Measurements from ENCODE around the gene C9orf40. TPM values are rescaled to one million over a fixed set of nuclear protein-coding genes. Genes with fewer than 3 reads are reported as not detected.

C9orf40 gene
- polyA plus RNA-seq, 3 donors: 6.0 to 6.8 (median 6.1) TPM

GRCh38 chr9:74942801-74943200 lies 9.9 kb downstream of the C9orf40 start:
- no peak for DNase-seq (ENCODE audit: low read depth in 3 of 3, low spot score in 2 of 3)

- DNase-seq (ENCODE audit: low read depth in 3 of 3, low spot score in 2 of 3): no peak
These were observed 12.1 kb downstream of the C9orf40 start for GRCh38 chr9:74940600-74940999.

GRCh38 chr9:74935008-74935407 lies 17.7 kb downstream of the C9orf40 start:
- DNase-seq (ENCODE audit: low read depth in 3 of 3, low spot score in 2 of 3): no peak

- DNase-seq (ENCODE audit: low read depth in 3 of 3, low spot score in 2 of 3): no peak
These were observed 31.0 kb downstream of the C9orf40 start for GRCh38 chr9:74921737-74922136.

GRCh38 chr9:74920944-74921626 lies 31.6 kb downstream of the C9orf40 start:
- no peak for DNase-seq (ENCODE audit: low read depth in 3 of 3, low spot score in 2 of 3)

GRCh38 chr9:74910036-74910435 lies 42.7 kb downstream of the C9orf40 start:
- no peak for DNase-seq (ENCODE audit: low read depth in 3 of 3, low spot score in 2 of 3)

- no peak for DNase-seq (ENCODE audit: low read depth in 3 of 3, low spot score in 2 of 3)
These were observed 44.0 kb downstream of the C9orf40 start for GRCh38 chr9:74908665-74909064.

- DNase-seq (ENCODE audit: low read depth in 3 of 3, low spot score in 2 of 3): no peak
These were observed 45.6 kb downstream of the C9orf40 start for GRCh38 chr9:74907085-74907484.

- DNase-seq (ENCODE audit: low read depth in 3 of 3, low spot score in 2 of 3): no peak
These were observed 51.7 kb downstream of the C9orf40 start for GRCh38 chr9:74901001-74901400.

Other genes starting within 250 kb of the C9orf40 start
- 1 to 10 TPM; 1.1 to 1.6 (median 1.3) TPM for gene TRPM6, start 65.0 kb downstream of the C9orf40 start, polyA plus RNA-seq (ENCODE audit: insufficient read length in 3 of 3)
- gene CARNMT1, start 75.4 kb upstream of the C9orf40 start, polyA plus RNA-seq (ENCODE audit: insufficient read length in 3 of 3): 10 to 100 TPM; 18.6 to 20.6 (median 19.9) TPM
- 10 to 100 TPM; 13.6 to 31.4 (median 25.6) TPM for gene NMRK1, start 135.2 kb upstream of the C9orf40 start, polyA plus RNA-seq (ENCODE audit: insufficient read length in 3 of 3)
- 10 to 100 TPM; 26.3 to 31.0 (median 29.5) TPM for gene OSTF1, start 135.6 kb upstream of the C9orf40 start, polyA plus RNA-seq (ENCODE audit: insufficient read length in 3 of 3)